Activated CD8-positive, alpha-beta memory T cell treated with anti-CD3 and anti-CD28 coated beads, Interleukin-2, amount 50 U/mL, for 4 hours (primary cell): ENCODE results near the gene MTF1.

ENCODE experiments used
- DNase-seq: peaks from one replicate; pipeline ENCODE4 v3.0.0-alpha.2; 2020

Gene MTF1

GRCh38 chr1:37825506-37825905, 33.9 kb downstream of the MTF1 start:
- DNase-seq = no peak

- DNase-seq = no peak
Measured at GRCh38 chr1:37824001-37824400, 35.4 kb downstream of the MTF1 start.

GRCh38 chr1:37822906-37823815, 36.2 kb downstream of the MTF1 start:
- DNase-seq = no peak

- no peak for DNase-seq
Measured at GRCh38 chr1:37821481-37821880, 37.9 kb downstream of the MTF1 start.

GRCh38 chr1:37817481-37817880, 41.9 kb downstream of the MTF1 start:
- no peak for DNase-seq

GRCh38 chr1:37814252-37814651, 45.1 kb downstream of the MTF1 start:
- no peak for DNase-seq

- no peak for DNase-seq
Measured at GRCh38 chr1:37813529-37814145, 45.8 kb downstream of the MTF1 start.

GRCh38 chr1:37811027-37811655, 48.3 kb downstream of the MTF1 start:
- peak; percentile 60 for DNase-seq

- no peak for DNase-seq
Measured at GRCh38 chr1:37809942-37810341, 49.5 kb downstream of the MTF1 start.

GRCh38 chr1:37808369-37809319, 50.7 kb downstream of the MTF1 start:
- DNase-seq = peak; percentile 38

- DNase-seq = peak; percentile 94
Measured at GRCh38 chr1:37807555-37808368, 51.6 kb downstream of the MTF1 start, which contains the start of the genes C1orf122 and YRDC. Gene C1orf122 (plus strand): TSS chr1:37807790. CDS start chr1:37808405, 615 bp downstream. Gene YRDC (minus strand): TSS chr1:37808208. CDS start chr1:37808180, 28 bp downstream.

- DNase-seq = no peak
Measured at GRCh38 chr1:37807220-37807554, 52.2 kb downstream of the MTF1 start.

GRCh38 chr1:37802439-37802838, 57.0 kb downstream of the MTF1 start:
- DNase-seq = no peak

- no peak for DNase-seq
Measured at GRCh38 chr1:37797750-37798345, 61.5 kb downstream of the MTF1 start.

- peak; percentile 35 for DNase-seq
Measured at GRCh38 chr1:37795340-37796125, 63.9 kb downstream of the MTF1 start.

GRCh38 chr1:37794372-37795339, 64.7 kb downstream of the MTF1 start:
- DNase-seq = no peak

GRCh38 chr1:37793773-37794371, 65.5 kb downstream of the MTF1 start, which contains the start of gene MANEAL:
Gene MANEAL (plus strand): TSS chr1:37793847. CDS start chr1:37794183, 336 bp downstream.
- DNase-seq = peak; percentile 31

- DNase-seq = no peak
Measured at GRCh38 chr1:37792943-37793686, 66.3 kb downstream of the MTF1 start.
